ENCODE measurements around the gene TTC21A.

Gene TTC21A

DNA sequence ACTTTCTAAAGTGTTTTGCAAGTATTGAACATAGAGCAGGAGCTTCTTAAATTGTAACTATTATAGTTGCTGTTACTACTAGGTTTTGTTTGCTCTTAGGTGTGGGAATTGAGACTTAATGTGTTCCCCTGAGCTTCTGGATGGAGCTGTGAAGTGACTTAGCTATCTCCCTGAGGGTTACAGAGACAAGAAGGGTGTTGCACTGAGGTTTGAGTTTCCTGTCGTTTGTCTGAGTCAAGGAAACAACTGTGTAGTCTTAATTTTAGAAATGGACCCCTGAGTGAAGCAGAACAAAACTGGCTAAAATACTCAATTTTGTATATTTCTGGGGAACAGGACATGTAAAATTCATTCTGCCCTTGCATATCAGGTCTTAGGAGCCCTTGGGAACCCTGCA is 20.4 kb downstream of the TTC21A start:
- peaks cover 5% of the 10 kb centered on the region for H3K4me1 ChIP-seq (ENCODE audit: control insufficient read depth, low read depth, low read length)
- WGBS (ENCODE audit: extremely low coverage, insufficient coverage, low lambda C conversion rate): no CpG with 5 or more reads among the region's 1 CpG
- H4K5ac ChIP-seq (ENCODE audit: low read length): no peak overlapping the region
- no peaks in the 10 kb centered on the region for H3K79me2 ChIP-seq (ENCODE audit: control insufficient read depth, insufficient read depth, low read length)
- no peaks in the 10 kb centered on the region for H3K27me3 ChIP-seq (ENCODE audit: insufficient read depth, low read length, poor library complexity)
- H2BK5ac ChIP-seq (ENCODE audit: low read length): no peak overlapping the region
- H3K4me2 ChIP-seq (ENCODE audit: low read length): no peak overlapping the region
- H3K23ac ChIP-seq (ENCODE audit: low read length): no peak overlapping the region
- no peaks in the 10 kb centered on the region for H3K79me1 ChIP-seq (ENCODE audit: low read length)
- H3K56ac ChIP-seq (ENCODE audit: low read length): no peak overlapping the region
- DNase-seq: no peak
- H3K9ac ChIP-seq (ENCODE audit: low read length): no peak overlapping the region
- no peak overlapping the region for H3K4ac ChIP-seq (ENCODE audit: low read depth, low read length)
- H2BK120ac ChIP-seq (ENCODE audit: low read depth, low read length): no peak overlapping the region
- no peak overlapping the region for H2AK5ac ChIP-seq (ENCODE audit: low read length)
- no peak overlapping the region for H3K4me3 ChIP-seq (ENCODE audit: low read length)
- H3K27ac ChIP-seq (ENCODE audit: low read depth, low read length): no peak overlapping the region
- H2BK15ac ChIP-seq (replicated peaks; ENCODE audit: low read depth): no peak overlapping the region
- no peaks in the 10 kb centered on the region for H3K36me3 ChIP-seq (ENCODE audit: control insufficient read depth, insufficient read depth, low read length)
- no peak overlapping the region for H4K8ac ChIP-seq (ENCODE audit: low read depth, low read length)
- H3K18ac ChIP-seq (ENCODE audit: low read length): no peak overlapping the region

DNA sequence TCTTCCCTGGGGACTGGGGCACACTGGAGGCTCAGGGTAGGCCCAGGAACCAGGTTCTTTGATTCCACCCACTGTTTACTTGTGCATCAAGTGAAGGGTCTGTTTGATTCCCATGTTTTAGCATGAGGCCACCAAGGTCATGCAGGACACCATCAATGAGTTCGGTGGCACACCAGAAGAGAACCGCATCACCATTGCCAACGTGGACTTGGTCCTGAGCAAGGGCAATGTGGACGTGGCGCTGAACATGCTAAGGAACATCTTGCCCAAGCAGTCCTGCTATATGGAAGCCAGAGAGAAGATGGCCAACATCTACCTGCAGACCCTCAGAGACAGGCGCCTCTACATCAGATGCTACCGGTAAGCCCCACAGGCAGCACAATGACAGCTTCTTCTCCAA is 21.5 kb downstream of the TTC21A start:
- Histone ChIP-seq H3K56ac (ENCODE audit: low read length) (no peak overlapping the region), H2BK15ac (replicated peaks; ENCODE audit: low read depth) (no peak overlapping the region), H3K4ac (ENCODE audit: low read depth, low read length) (no peak overlapping the region), H3K27ac (ENCODE audit: low read depth, low read length) (no peak overlapping the region), H3K18ac (ENCODE audit: low read length) (no peak overlapping the region), H3K36me3 (ENCODE audit: control insufficient read depth, insufficient read depth, low read length) (no peaks in the 10 kb centered on the region), H3K4me3 (ENCODE audit: low read length) (no peak overlapping the region), H2BK5ac (ENCODE audit: low read length) (no peak overlapping the region), H4K8ac (ENCODE audit: low read depth, low read length) (no peak overlapping the region), H3K79me2 (ENCODE audit: control insufficient read depth, insufficient read depth, low read length) (no peaks in the 10 kb centered on the region), H3K9ac (ENCODE audit: low read length) (no peak overlapping the region), H4K5ac (ENCODE audit: low read length) (no peak overlapping the region), H2AK5ac (ENCODE audit: low read length) (no peak overlapping the region), H3K4me1 (ENCODE audit: control insufficient read depth, low read depth, low read length) (peaks cover 5% of the 10 kb centered on the region), H3K79me1 (ENCODE audit: low read length) (no peaks in the 10 kb centered on the region), H3K23ac (ENCODE audit: low read length) (no peak overlapping the region), H3K4me2 (ENCODE audit: low read length) (no peak overlapping the region), H3K27me3 (ENCODE audit: insufficient read depth, low read length, poor library complexity) (no peaks in the 10 kb centered on the region), H2BK120ac (ENCODE audit: low read depth, low read length) (no peak overlapping the region)
- WGBS (ENCODE audit: extremely low coverage, insufficient coverage, low lambda C conversion rate): no CpG with 5 or more reads among the region's 7 CpGs
- DNase-seq: no peak

DNA sequence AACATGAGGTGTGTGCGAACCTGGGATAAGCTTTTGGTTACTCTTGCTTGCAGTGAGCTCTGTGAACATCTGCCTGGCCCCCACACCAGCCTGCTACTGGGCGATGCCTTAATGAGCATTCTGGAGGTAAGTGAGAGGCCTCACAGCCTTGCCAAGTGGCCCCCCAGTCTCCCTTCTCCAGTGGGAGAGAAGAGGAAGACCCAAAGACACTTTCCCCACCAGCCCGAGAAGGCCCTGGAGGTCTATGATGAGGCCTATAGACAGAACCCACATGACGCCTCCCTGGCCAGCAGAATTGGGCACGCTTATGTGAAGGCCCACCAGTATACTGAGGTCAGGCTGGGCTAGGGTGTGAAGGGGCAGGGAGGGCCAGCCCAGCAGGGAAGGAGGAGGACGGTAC is 22.5 kb downstream of the TTC21A start:
- Histone ChIP-seq H3K27ac (ENCODE audit: low read depth, low read length) (no peak overlapping the region), H3K23ac (ENCODE audit: low read length) (no peak overlapping the region), H4K8ac (ENCODE audit: low read depth, low read length) (no peak overlapping the region), H3K4ac (ENCODE audit: low read depth, low read length) (no peak overlapping the region), H2BK15ac (replicated peaks; ENCODE audit: low read depth) (no peak overlapping the region), H4K5ac (ENCODE audit: low read length) (no peak overlapping the region), H3K36me3 (ENCODE audit: control insufficient read depth, insufficient read depth, low read length) (no peaks in the 10 kb centered on the region), H3K56ac (ENCODE audit: low read length) (no peak overlapping the region), H3K4me1 (ENCODE audit: control insufficient read depth, low read depth, low read length) (peaks cover 5% of the 10 kb centered on the region), H2BK120ac (ENCODE audit: low read depth, low read length) (no peak overlapping the region), H3K4me3 (ENCODE audit: low read length) (no peak overlapping the region), H3K9ac (ENCODE audit: low read length) (no peak overlapping the region), H3K27me3 (ENCODE audit: insufficient read depth, low read length, poor library complexity) (no peaks in the 10 kb centered on the region), H3K4me2 (ENCODE audit: low read length) (no peak overlapping the region), H3K79me1 (ENCODE audit: low read length) (no peaks in the 10 kb centered on the region), H2AK5ac (ENCODE audit: low read length) (no peak overlapping the region), H3K79me2 (ENCODE audit: control insufficient read depth, insufficient read depth, low read length) (no peaks in the 10 kb centered on the region), H3K18ac (ENCODE audit: low read length) (no peak overlapping the region), H2BK5ac (ENCODE audit: low read length) (no peak overlapping the region)
- DNase-seq: no peak
- WGBS (ENCODE audit: extremely low coverage, insufficient coverage, low lambda C conversion rate): no CpG with 5 or more reads among the region's 6 CpGs

DNA sequence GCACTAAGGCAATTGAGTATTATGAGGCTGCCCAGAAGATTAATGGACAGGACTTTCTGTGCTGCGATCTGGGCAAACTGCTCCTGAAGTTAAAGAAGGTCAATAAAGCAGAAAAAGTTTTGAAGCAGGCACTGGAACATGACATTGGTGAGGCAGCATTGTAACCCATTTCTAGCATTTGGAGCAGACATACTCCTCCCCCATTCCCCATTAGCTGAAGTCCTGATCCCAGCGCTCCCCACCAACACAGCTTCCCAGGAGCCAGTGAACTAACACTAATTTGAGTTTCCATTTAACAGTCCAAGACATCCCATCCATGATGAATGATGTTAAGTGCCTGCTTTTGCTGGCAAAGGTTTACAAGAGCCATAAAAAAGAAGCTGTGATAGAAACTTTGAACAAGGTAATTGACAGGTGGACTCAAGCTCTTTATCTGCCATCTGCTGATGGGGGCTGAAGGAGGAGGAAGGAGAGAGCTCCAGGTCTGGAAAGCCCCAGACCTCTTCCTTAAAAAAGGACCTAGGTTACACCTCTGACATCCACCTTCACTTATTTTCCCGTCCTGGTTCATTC is 23.3 kb downstream of the TTC21A start:
- Histone ChIP-seq H3K18ac (ENCODE audit: low read length) (no peak overlapping the region), H3K27ac (ENCODE audit: low read depth, low read length) (no peak overlapping the region), H2BK5ac (ENCODE audit: low read length) (no peak overlapping the region), H3K4ac (ENCODE audit: low read depth, low read length) (no peak overlapping the region), H4K8ac (ENCODE audit: low read depth, low read length) (no peak overlapping the region), H4K5ac (ENCODE audit: low read length) (no peak overlapping the region), H3K4me1 (ENCODE audit: control insufficient read depth, low read depth, low read length) (peaks cover 5% of the 10 kb centered on the region), H3K4me2 (ENCODE audit: low read length) (no peak overlapping the region), H2BK120ac (ENCODE audit: low read depth, low read length) (no peak overlapping the region), H3K9ac (ENCODE audit: low read length) (no peak overlapping the region), H3K36me3 (ENCODE audit: control insufficient read depth, insufficient read depth, low read length) (no peaks in the 10 kb centered on the region), H2BK15ac (replicated peaks; ENCODE audit: low read depth) (no peak overlapping the region), H3K79me1 (ENCODE audit: low read length) (no peaks in the 10 kb centered on the region), H3K23ac (ENCODE audit: low read length) (no peak overlapping the region), H3K79me2 (ENCODE audit: control insufficient read depth, insufficient read depth, low read length) (no peaks in the 10 kb centered on the region), H3K56ac (ENCODE audit: low read length) (no peak overlapping the region), H3K4me3 (ENCODE audit: low read length) (no peak overlapping the region), H2AK5ac (ENCODE audit: low read length) (no peak overlapping the region), H3K27me3 (ENCODE audit: insufficient read depth, low read length, poor library complexity) (no peaks in the 10 kb centered on the region)
- no CpG with 5 or more reads among the region's 3 CpGs for WGBS (ENCODE audit: extremely low coverage, insufficient coverage, low lambda C conversion rate)
- no peak for DNase-seq

DNA sequence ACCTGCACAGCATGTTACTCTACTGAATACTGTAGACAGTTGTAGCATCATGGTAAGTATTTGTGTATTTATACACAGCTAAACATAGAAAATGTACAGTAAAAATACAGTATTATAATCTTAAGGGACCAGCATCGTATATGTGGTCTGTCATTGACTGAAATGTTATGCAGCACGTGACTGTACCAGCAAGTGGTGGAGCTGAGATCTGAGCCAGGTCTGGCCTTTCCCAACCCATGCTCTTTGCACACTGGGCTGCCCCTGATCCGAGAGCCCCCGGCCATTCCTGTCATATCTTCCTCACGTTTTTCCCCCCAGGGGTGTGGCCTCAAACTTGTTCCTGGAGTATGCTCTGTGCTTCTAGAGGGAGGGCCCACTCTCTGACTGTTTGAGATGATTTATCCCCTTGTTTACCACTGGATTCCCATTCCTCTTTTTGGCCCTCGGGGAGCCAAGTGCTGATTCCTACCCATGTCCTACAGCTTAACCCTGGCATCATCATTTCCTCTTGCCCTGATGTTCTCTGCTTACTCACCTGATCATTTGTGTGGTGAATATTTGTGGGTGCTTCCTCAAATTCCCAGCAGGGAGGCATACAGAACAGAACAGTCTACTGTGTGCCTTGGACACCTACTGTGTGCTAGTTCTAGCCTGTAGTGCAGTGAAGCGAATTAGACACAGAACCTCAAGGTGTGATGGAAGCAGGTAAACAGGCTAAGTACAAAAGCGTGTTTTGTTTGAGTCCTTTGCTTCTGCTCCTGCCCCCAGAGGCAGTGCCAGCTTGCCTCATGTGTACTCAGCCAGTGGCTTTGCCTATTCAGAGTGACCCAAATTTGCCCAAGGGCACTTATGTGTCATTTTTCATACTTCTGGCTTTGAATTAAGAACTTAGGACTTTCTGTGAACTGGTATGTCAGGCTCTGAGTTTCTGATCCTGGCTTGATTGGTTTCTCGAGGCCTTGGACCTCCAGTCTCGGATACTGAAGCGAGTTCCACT is 24.9 kb downstream of the TTC21A start:
- Histone ChIP-seq H2AK5ac (ENCODE audit: low read length) (no peak overlapping the region), H3K36me3 (ENCODE audit: control insufficient read depth, insufficient read depth, low read length) (no peaks in the 10 kb centered on the region), H3K4me3 (ENCODE audit: low read length) (no peak overlapping the region), H3K56ac (ENCODE audit: low read length) (no peak overlapping the region), H2BK15ac (replicated peaks; ENCODE audit: low read depth) (no peak overlapping the region), H3K79me1 (ENCODE audit: low read length) (no peaks in the 10 kb centered on the region), H3K27me3 (ENCODE audit: insufficient read depth, low read length, poor library complexity) (no peaks in the 10 kb centered on the region), H4K5ac (ENCODE audit: low read length) (no peak overlapping the region), H4K8ac (ENCODE audit: low read depth, low read length) (no peak overlapping the region), H3K27ac (ENCODE audit: low read depth, low read length) (no peak overlapping the region), H2BK5ac (ENCODE audit: low read length) (no peak overlapping the region), H3K9ac (ENCODE audit: low read length) (no peak overlapping the region), H3K23ac (ENCODE audit: low read length) (no peak overlapping the region), H3K79me2 (ENCODE audit: control insufficient read depth, insufficient read depth, low read length) (no peaks in the 10 kb centered on the region), H3K4ac (ENCODE audit: low read depth, low read length) (no peak overlapping the region), H3K18ac (ENCODE audit: low read length) (no peak overlapping the region), H3K4me1 (ENCODE audit: control insufficient read depth, low read depth, low read length) (peaks cover 5% of the 10 kb centered on the region), H3K4me2 (ENCODE audit: low read length) (no peak overlapping the region), H2BK120ac (ENCODE audit: low read depth, low read length) (no peak overlapping the region)
- DNase-seq: no peak
- no CpG with 5 or more reads among the region's 11 CpGs for WGBS (ENCODE audit: extremely low coverage, insufficient coverage, low lambda C conversion rate)
